K562 (cell line): ENCODE results near the gene ZDHHC20. TPM values are rescaled to one million over a fixed set of nuclear protein-coding genes. Genes with fewer than 3 reads are reported as not detected.

Experiments
- ATAC-seq: fragments of 200-7000 bp; cut with Tn5 transposase; 3 replicates; pipeline ENCODE4 v1.9.1; 2020; ENCODE audit warnings: moderate library complexity
- BruUV-seq: library from RNA; stranded (reverse); fragments of 400-500 nt; replicated peaks from 2 replicates; lab custom pipeline; 2021; lab: Mats Ljungman, UMichigan
- CTCF ChIA-PET: fragments of 300-600 bp; formaldehyde crosslinking; extraction: SDS; loops from one replicate; lab custom pipeline; 2021; ENCODE audit warnings: low intra/inter-chr PET ratio; lab: Yijun Ruan, JAX
- POLR2A ChIA-PET: fragments of 300-600, 350-650 bp; sonication (Branson Sonifier 250); formaldehyde crosslinking; extraction: SDS; loops from one replicate; lab custom pipeline; 2021; ENCODE audit warnings: antibody characterized with exemption, inconsistent platforms; lab: Yijun Ruan, JAX
- DNase-seq, 4 experiments: peaks; one replicate each; pipeline versions ENCODE4 v3.0.0 to v3.0.0-alpha.2; 2011 to 2018; ENCODE audit warnings: low spot score in 3 of 4, mixed read lengths in 3 of 4; ENCODE audit errors: extremely low read depth in 1 of 4
- FAIRE-seq: peaks from 2 replicates; lab custom pipeline; 2011; peaks lifted over from hg19 to GRCh38; lab: Jason Lieb, UNC
- H2AFZ ChIP-seq: 2 replicates; pipeline ENCODE4 v1.6.0; 2011; ENCODE audit warnings: low read depth, low read length, control low read depth, inconsistent platforms
- H3K27ac ChIP-seq: fragments of 200-600 bp; 3 replicates; pipeline ENCODE4 v1.8.0; 2011; ENCODE audit warnings: low read depth, mild to moderate bottlenecking, control low read depth, inconsistent platforms, low read length, moderate library complexity, mixed read lengths; ENCODE audit errors: extremely low read depth
- H3K27me3 ChIP-seq, 2 experiments: fragments of 300-600 bp in 1 of 2; 2 replicates in 1 of 2; 3 replicates in 1 of 2; pipeline versions ENCODE4 v1.6.0 to v1.8.0; 2011; ENCODE audit warnings: inconsistent platforms in 2 of 2, low read length in 2 of 2, mild to moderate bottlenecking in 1 of 2, mixed read lengths in 1 of 2, moderate library complexity in 1 of 2; ENCODE audit not compliant: control insufficient read depth in 2 of 2, insufficient read depth in 2 of 2
- H3K36me3 ChIP-seq: fragments of 300-600 bp; 3 replicates; pipeline ENCODE4 v1.8.0; 2011; ENCODE audit warnings: mild to moderate bottlenecking, low read length, inconsistent platforms; ENCODE audit not compliant: control insufficient read depth, insufficient read depth
- H3K4me1 ChIP-seq, 2 experiments: fragments of 200-600 bp in 1 of 2; replicated peaks in 1 of 2; 2 replicates in 1 of 2; 3 replicates in 1 of 2; pipeline versions ENCODE4 v1.5.1 to v1.8.0; 2011; ENCODE audit warnings: inconsistent platforms in 2 of 2, low read length in 2 of 2, mild to moderate bottlenecking in 1 of 2, mixed read lengths in 1 of 2, moderate library complexity in 1 of 2; ENCODE audit not compliant: control insufficient read depth in 2 of 2, insufficient read depth in 2 of 2
- H3K4me2 ChIP-seq: 2 replicates; pipeline ENCODE4 v1.6.1; 2011; ENCODE audit warnings: low read length, control low read depth, inconsistent platforms, mixed read lengths; ENCODE audit not compliant: insufficient read depth
- H3K4me3 ChIP-seq: fragments of 200-600 bp; sonication (generic), shearing (Covaris generic); 2 replicates; pipeline ENCODE4 v1.5.1; 2016; ENCODE audit warnings: control low read depth, inconsistent platforms
- H3K79me2 ChIP-seq: fragments of 200-600 bp; 3 replicates; pipeline ENCODE4 v1.8.0; 2011; ENCODE audit warnings: low read length, inconsistent platforms; ENCODE audit not compliant: control insufficient read depth, insufficient read depth
- H3K9ac ChIP-seq, 2 experiments: 2 replicates each; pipeline versions ENCODE4 v1.6.0 to v1.6.1; 2011; ENCODE audit warnings: low read depth in 2 of 2, low read length in 2 of 2, control low read depth in 1 of 2, inconsistent platforms in 1 of 2, mild to moderate bottlenecking in 1 of 2, mixed read lengths in 1 of 2; ENCODE audit not compliant: insufficient read depth in 1 of 2
- H3K9me1 ChIP-seq: one replicate; pipeline ENCODE4 v1.6.0; 2011; ENCODE audit warnings: inconsistent platforms, mild to moderate bottlenecking, low read length, moderate library complexity; ENCODE audit not compliant: control insufficient read depth, insufficient read depth
- H3K9me3 ChIP-seq: replicated peaks from 2 replicates; pipeline ENCODE4 v1.5.1; 2011; ENCODE audit warnings: low read depth, low read length, inconsistent platforms; ENCODE audit not compliant: control insufficient read depth, insufficient read depth
- H4K20me1 ChIP-seq: replicated peaks from 2 replicates; pipeline ENCODE4 v1.6.1; 2011; ENCODE audit warnings: low read length, inconsistent platforms, mixed read lengths; ENCODE audit not compliant: control insufficient read depth, insufficient read depth
- ARNT ChIP-seq, 2 experiments: fragments of 450-650 bp; IDR thresholded peaks; 2 replicates each; pipeline ENCODE4 v1.6.1; 2016; ENCODE audit warnings: mild to moderate bottlenecking in 1 of 2
- BCLAF1 ChIP-seq, 2 experiments: fragments of 450-650 bp in 1 of 2; IDR thresholded peaks; 2 replicates each; pipeline ENCODE4 v1.6.1; 2011 to 2017; ENCODE audit warnings: low read depth in 2 of 2, antibody characterized with exemption in 1 of 2, borderline replicate concordance in 1 of 2, low read length in 1 of 2, mild to moderate bottlenecking in 1 of 2, mixed read lengths in 1 of 2; ENCODE audit not compliant: control insufficient read depth in 1 of 2
- BRD9 ChIP-seq: fragments of 450-650 bp; IDR thresholded peaks from 2 replicates; pipeline ENCODE4 v1.6.1; 2018; ENCODE audit warnings: low read depth; ENCODE audit not compliant: partially characterized antibody
- ETV5 ChIP-seq: sonication (generic); formaldehyde crosslinking; IDR thresholded peaks from 2 replicates; pipeline ENCODE4 v1.4.0; 2020; ENCODE audit warnings: low read depth, mild to moderate bottlenecking, missing genetic modification reagents
- HMGN3 ChIP-seq: IDR thresholded peaks from 2 replicates; pipeline ENCODE4 v1.6.1; 2011; ENCODE audit warnings: borderline replicate concordance, low read depth, mild to moderate bottlenecking, mixed read lengths, low read length; ENCODE audit not compliant: insufficient read length; ENCODE audit errors: extremely low read depth
- KAT8 ChIP-seq: fragments of 450-650 bp; IDR thresholded peaks from 2 replicates; pipeline ENCODE4 v1.6.1; 2016; ENCODE audit warnings: low read depth, mild to moderate bottlenecking
- KDM5B ChIP-seq: fragments of 200-600 bp; sonication (generic); IDR thresholded peaks from 2 replicates; pipeline ENCODE4 v1.6.1; 2012; ENCODE audit warnings: low read depth, mild to moderate bottlenecking, moderate library complexity, low read length, control low read depth, inconsistent platforms; ENCODE audit not compliant: insufficient replicate concordance
- MYC ChIP-seq, 2 experiments: fragments of 250-450 bp in 1 of 2; sonication (Bioruptor Pico) in 1 of 2; IDR thresholded peaks; 2 replicates each; pipeline versions ENCODE4 v1.5.1 to v1.6.1; 2012 to 2021; ENCODE audit warnings: low read depth in 2 of 2, borderline replicate concordance in 1 of 2, improper control_type of control experiment in 1 of 2, low read length in 1 of 2, mild to moderate bottlenecking in 1 of 2, moderate library complexity in 1 of 2
- RHOXF2B ChIP-seq: fragments of 250-450 bp; sonication (Bioruptor Pico); conservative IDR thresholded peaks from 2 replicates; pipeline ENCODE4 v1.5.1; 2021
- SAFB2 ChIP-seq: fragments of 200-400 bp; formaldehyde crosslinking; IDR thresholded peaks from 2 replicates; pipeline ENCODE4 v1.6.1; 2018; ENCODE audit warnings: borderline replicate concordance, low read length, low read depth, moderate library complexity; ENCODE audit not compliant: severe bottlenecking
- SNAPC5 ChIP-seq: fragments of 250-450 bp; sonication (Bioruptor Pico); IDR thresholded peaks from 2 replicates; pipeline ENCODE4 v1.8.0; 2021; ENCODE audit warnings: moderate library complexity, mild to moderate bottlenecking, inconsistent platforms
- SOX6 ChIP-seq: fragments of 450-650 bp; IDR thresholded peaks from 2 replicates; pipeline ENCODE4 v1.6.1; 2014; ENCODE audit warnings: mild to moderate bottlenecking
- SPI1 ChIP-seq: IDR thresholded peaks from 2 replicates; pipeline ENCODE4 v1.6.1; 2011; ENCODE audit warnings: low read depth, low read length, control low read depth, borderline replicate concordance
- ZNF740 ChIP-seq, 3 experiments: fragments of 200-800 bp in 1 of 3; sonication (Bioruptor generic) in 1 of 3; sonication (generic) in 1 of 3; formaldehyde crosslinking in 1 of 3; IDR thresholded peaks; 2 replicates each; pipeline versions ENCODE4 v1.6.1 to v1.8.0; 2016 to 2022; ENCODE audit warnings: mild to moderate bottlenecking in 2 of 3, missing compliant biosample characterization in 2 of 3, missing genetic modification characterization in 2 of 3, missing genetic modification reagents in 1 of 3
- ZNF766 ChIP-seq: fragments of 200-800 bp; sonication (Bioruptor generic); conservative IDR thresholded peaks from 2 replicates; pipeline ENCODE4 v1.6.1; 2016; ENCODE audit warnings: missing genetic modification characterization, missing compliant biosample characterization
- WGBS: fragments of 100-300 bp; shearing (Covaris generic); methylation state at CpG from one replicate; pipeline ENCODE4 v1.1.6; 2016; ENCODE audit warnings: low coverage, mixed read lengths; ENCODE audit not compliant: insufficient coverage; ENCODE audit errors: missing lambda C conversion rate; 5-methylcytosine and 5-hydroxymethylcytosine counted together
- in situ Hi-C: fragments of 300-500 bp; cut with MboI; formaldehyde crosslinking; loops from 4 replicates; pipeline ENCODE4 v1.15.0; 2018; ENCODE audit warnings: inconsistent platforms, mixed read lengths
- intact Hi-C: fragments of 100-400 bp; cut with micrococcal nuclease; formaldehyde crosslinking; loops from 2 replicates; pipeline ENCODE4 v1.14.2; 2022
- polyA plus RNA-seq, 8 experiments: library from polyadenylated mRNA; depleted of rRNA in 4 of 8; stranded (reverse) in 5 of 8; unstranded in 3 of 8; fragments of >200 nt; fragmentation: Nextera tagmentation in 2 of 8; fragmentation: Illumina TruSeq in 1 of 8; extraction: Ambion mirVana in 2 of 8; extraction: Trizol in 1 of 8; gene quantifications; 2 replicates each; pipeline versions ENCODE4 v1.2.1 to v1.2.3, GENCODE V29; 2011 to 2014; ENCODE audit warnings: inconsistent platforms in 1 of 8, missing spikeins in 1 of 8
- total RNA-seq, 7 experiments: library from RNA; depleted of rRNA in 6 of 7; stranded (reverse); fragments of >200 nt in 6 of 7; fragmentation: Illumina TruSeq in 2 of 7; extraction: Trizol in 2 of 7; gene quantifications; 2 replicates each; pipeline versions ENCODE4 v1.2.1 to v1.2.3, GENCODE V29; 2011 to 2021; ENCODE audit warnings: low replicate concordance in 1 of 7
- TF ChIP-seq, protein P1 (sequence below): fragments of 250-450 bp; sonication (Bioruptor Pico); IDR thresholded peaks from 2 replicates; pipeline ENCODE4 v1.8.0; 2022; ENCODE audit warnings: inconsistent platforms, mild to moderate bottlenecking, moderate library complexity, borderline replicate concordance

The ZDHHC20 gene
- total and polyA plus RNA-seq, 9 of the 15 experiments (the other 6 are each of a cell fraction or from before 2014, with no cell fraction given) = 2.7 to 20.9 (median 15.8) TPM

DNA sequence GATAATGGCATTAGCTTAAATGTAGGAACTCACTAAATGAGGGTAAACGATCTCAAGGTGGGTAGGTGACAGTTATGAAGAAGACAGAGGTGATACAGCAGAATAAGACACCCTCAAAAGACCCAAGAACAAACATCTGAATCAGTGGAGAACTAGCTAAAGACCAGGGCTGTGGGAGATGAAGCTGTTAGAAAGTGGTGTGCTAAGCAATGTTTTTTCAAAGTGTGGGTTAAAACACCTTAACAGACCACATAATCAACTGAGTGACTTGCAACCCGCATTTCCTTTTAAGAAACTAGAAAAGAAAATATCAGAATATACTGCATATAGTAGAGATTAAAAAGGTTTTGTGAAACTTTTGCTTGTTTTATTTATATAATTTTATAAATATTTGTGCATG, 70.0 kb downstream of the ZDHHC20 start:
- CTCF ChIA-PET = no interaction called here
- ATAC-seq = no peak
- TF ChIP-seq SPI1 (no peak), HMGN3 (no peak), SNAPC5 (CRISPR knock-in tag) (no peak), KDM5B (no peak), ARNT (IDR thresholded peaks at IDR 0.05) (no peak), ZNF740 (CRISPR knock-in tag; IDR thresholded peaks at IDR 0.05) (no peak), ZNF740 (tag; IDR thresholded peaks at IDR 0.05) (no peak), MYC (IDR thresholded peaks at IDR 0.05; ENCODE audit: low read depth, low read length) (no peak), MYC (CRISPR knock-in tag; IDR thresholded peaks at IDR 0.05; ENCODE audit: borderline replicate concordance, low read depth) (no peak), SAFB2 (no peak), SOX6 (no peak), ETV5 (CRISPR knock-in tag) (no peak), RHOXF2B (CRISPR knock-in tag) (no peak), BRD9 (no peak), BCLAF1 (IDR thresholded peaks at IDR 0.05; ENCODE audit: borderline replicate concordance in 1 of 2, control insufficient read depth in 1 of 2, low read depth in 2 of 2, low read length in 1 of 2) (no peak), KAT8 (no peak), ZNF766 (CRISPR knock-in tag) (no peak)
- TF ChIP-seq, protein P1, sequence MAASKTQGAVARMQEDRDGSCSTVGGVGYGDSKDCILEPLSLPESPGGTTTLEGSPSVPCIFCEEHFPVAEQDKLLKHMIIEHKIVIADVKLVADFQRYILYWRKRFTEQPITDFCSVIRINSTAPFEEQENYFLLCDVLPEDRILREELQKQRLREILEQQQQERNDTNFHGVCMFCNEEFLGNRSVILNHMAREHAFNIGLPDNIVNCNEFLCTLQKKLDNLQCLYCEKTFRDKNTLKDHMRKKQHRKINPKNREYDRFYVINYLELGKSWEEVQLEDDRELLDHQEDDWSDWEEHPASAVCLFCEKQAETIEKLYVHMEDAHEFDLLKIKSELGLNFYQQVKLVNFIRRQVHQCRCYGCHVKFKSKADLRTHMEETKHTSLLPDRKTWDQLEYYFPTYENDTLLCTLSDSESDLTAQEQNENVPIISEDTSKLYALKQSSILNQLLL (CRISPR knock-in tag) = no peak

More for the DNA sequence above, 70.0 kb downstream of the ZDHHC20 start:
- Histone ChIP-seq H3K9ac (no peak overlapping the region), H3K4me1 (no peaks in the 10 kb centered on the region), H3K27ac (no peak overlapping the region), H3K9me1 (no peaks in the 10 kb centered on the region), H3K79me2 (no peaks in the 10 kb centered on the region), H4K20me1 (no peaks in the 10 kb centered on the region), H3K9me3 (no peaks in the 10 kb centered on the region), H2AFZ (no peak overlapping the region), H3K27me3 (no peaks in the 10 kb centered on the region), H3K36me3 (no peaks in the 10 kb centered on the region), H3K4me3 (no peak overlapping the region), H3K4me2 (no peak overlapping the region)
- no peak for FAIRE-seq
- WGBS = 46% methylated on average over 2 of the region's 2 CpGs
- POLR2A ChIA-PET = no interaction called here
- intact Hi-C loops (no loop called here), in situ Hi-C loops (no loop called here)
- DNase-seq = no peak
- BruUV-seq = no TSS peak
